Caki2 (cell line): ENCODE measurements around the gene EXOG. TPM values are rescaled to one million over a fixed set of nuclear protein-coding genes. Genes with fewer than 3 reads are reported as not detected.
"Not testable (repeated sequence)": the region's sequence is repeated elsewhere in the genome, so short reads cannot be mapped to it uniquely, and the experiment has no call there.

Experiments
- DNase-seq: peaks from one replicate; pipeline ENCODE4 v3.0.0-alpha.2; 2015; ENCODE audit warnings: low read depth
- in situ Hi-C: cut with HindIII; loops from 2 replicates; pipeline ENCODE4 v1.10.0; 2016; ENCODE audit warnings: low sequenced_read_pairs, low pct_unique_long_range_greater_than_20kb, mixed read lengths
- total RNA-seq: library from RNA; depleted of rRNA; stranded (reverse); fragments of >200 nt; shearing (Covaris generic); gene quantifications from 2 replicates; pipeline ENCODE4 v1.2.3, GENCODE V29; 2014; ENCODE audit warnings: low replicate concordance

The EXOG gene
- total RNA-seq, 1 experiment from 2014 or later, result 2.2 TPM

GRCh38 chr3:38554127-38554827, 58.1 kb downstream of the EXOG start:
- DNase-seq, result no peak
- in situ Hi-C loops, result no loop called here

DNA sequence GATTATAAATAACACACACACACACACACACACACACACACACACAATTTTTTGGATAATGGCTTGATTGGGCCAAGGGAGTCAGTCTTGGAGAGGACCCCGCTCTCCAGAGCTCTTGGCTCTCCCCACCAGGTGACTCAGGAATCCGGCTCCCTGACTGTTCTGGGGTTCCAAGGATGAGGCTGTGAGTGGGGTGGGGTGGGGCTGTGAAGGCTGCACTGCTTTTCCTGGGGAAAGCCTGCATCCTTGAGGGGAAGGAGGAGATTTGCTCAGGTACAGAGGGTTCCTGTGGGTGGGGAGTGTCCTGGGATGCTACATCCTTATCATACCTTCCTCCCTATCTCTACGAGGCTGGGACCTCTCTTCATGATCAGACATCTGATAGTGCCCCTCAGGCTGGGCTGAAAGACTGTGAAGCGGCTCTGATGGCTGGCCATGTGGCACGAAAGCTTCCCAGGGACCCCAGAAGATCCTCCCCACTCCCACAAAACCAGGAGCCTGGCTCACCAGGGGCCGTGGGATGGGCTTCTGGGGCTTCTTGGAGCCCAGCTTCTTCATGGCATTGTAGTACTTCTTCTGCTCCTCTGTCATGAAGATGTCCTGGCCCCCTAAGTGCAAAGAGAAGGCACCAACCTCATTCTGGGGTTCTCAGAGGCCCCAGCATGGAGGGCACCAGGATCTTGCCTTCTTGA, 59.2 kb downstream of the EXOG start:
- in situ Hi-C loops, result no loop called here
- DNase-seq, result no peak

DNA sequence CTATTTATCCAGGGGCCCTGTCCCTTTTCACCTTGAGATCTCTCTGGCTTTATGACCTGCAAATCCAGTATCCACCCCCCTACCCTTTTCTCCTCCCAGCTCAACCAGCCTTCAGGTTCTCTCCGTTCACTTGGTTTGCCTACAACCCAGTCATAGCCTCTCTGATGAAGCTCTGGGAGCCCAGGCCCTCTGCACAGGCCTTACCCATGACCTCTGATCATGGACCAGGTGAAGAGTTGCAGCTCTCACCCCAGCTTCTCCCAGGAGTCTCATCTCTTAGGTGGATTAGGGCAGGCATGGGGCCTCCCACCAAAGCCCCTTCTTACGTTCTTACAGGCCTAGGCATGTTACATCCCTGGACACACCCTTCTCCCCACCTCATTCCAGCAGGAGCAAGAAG, 59.8 kb downstream of the EXOG start:
- in situ Hi-C loops, result no loop called here
- DNase-seq, result no peak

- in situ Hi-C loops, result no loop called here
- no peak for DNase-seq
These were observed 60.7 kb downstream of the EXOG start for GRCh38 chr3:38556640-38557358.

DNA sequence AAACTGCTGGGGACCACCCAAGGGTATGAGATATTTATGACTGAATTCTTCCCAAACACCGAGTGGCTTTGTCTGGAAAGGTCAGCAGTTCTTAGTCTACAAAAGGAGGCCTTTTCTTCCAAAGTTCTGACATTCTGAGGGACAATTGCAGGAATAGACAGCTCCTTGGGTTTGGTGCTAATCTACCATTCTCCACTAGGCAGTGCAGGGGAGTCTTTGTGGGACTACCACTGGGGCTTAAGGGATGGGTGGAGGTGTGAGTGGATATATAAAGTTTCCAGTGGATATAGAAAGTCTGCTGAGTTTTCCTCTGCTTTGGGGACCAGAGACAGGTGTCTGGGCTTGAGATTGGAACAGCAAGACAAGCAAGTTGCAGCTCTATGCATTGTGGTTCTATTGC, 62.7 kb downstream of the EXOG start:
- no peak for DNase-seq
- in situ Hi-C loops, result no loop called here

- in situ Hi-C loops, result no loop called here
- no peak for DNase-seq
These were observed 64.1 kb downstream of the EXOG start for GRCh38 chr3:38560284-38560683.

GRCh38 chr3:38560996-38561717, 65.0 kb downstream of the EXOG start:
- in situ Hi-C loops, result no loop called here
- no peak for DNase-seq

DNA sequence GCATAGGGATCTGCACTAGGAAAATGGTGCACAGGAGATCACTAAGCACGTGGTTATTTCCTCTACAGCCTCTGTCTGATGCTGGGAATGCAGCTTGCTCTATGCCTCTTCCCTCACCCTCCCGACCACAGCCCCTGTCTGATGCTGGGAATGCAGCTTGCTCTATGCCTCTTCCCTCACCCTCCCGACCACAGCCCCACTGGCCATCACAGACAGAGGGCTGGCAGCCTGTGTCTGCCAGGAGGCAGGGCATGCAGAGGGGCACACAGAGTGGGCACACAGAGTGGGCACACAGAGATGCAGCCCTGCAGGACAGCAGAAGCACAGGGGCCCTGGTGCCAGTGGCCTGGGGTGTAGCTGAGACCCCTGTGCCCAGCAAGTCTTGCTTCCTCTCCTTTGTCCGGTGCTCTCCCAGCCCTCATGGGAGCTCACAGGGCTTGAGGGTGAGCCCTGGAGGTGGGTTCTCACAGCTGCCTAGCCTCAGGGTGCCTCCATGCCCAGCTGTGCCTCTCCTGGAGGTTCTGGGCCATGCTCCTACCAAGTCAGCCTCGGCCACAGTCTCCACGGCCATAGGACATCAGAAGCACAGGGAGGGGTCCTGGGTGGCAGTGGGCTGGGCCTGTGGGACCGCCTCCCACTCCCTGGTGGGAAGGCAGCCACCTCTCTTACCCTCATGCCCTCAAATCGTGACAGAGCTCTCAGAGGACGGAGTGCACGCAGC, 65.8 kb downstream of the EXOG start:
- DNase-seq, result no peak
- in situ Hi-C loops, result no loop called here

DNA sequence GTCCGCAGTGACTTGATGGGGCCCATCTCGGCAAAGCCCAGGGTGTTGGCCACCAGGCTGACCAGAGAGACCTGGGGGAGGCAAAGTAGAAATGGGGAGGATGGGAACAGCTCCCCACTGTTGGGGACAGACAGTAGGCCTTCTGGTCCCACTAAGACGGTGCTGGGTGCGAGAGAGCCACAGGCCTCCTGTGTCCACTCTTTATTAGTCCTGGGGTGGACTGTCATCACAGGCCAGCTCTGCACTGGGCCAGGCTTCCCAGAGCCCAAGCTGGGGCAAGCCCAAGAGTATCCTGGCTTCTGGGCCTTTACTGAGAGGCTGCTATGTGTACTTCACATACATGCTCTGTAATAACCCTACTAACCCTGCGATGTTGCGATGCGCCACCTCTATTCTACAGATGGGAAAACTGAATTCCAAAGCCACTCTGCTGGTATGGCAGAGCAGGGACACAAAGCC, 66.4 kb downstream of the EXOG start:
- in situ Hi-C loops, result no loop called here
- DNase-seq, result no peak

DNA sequence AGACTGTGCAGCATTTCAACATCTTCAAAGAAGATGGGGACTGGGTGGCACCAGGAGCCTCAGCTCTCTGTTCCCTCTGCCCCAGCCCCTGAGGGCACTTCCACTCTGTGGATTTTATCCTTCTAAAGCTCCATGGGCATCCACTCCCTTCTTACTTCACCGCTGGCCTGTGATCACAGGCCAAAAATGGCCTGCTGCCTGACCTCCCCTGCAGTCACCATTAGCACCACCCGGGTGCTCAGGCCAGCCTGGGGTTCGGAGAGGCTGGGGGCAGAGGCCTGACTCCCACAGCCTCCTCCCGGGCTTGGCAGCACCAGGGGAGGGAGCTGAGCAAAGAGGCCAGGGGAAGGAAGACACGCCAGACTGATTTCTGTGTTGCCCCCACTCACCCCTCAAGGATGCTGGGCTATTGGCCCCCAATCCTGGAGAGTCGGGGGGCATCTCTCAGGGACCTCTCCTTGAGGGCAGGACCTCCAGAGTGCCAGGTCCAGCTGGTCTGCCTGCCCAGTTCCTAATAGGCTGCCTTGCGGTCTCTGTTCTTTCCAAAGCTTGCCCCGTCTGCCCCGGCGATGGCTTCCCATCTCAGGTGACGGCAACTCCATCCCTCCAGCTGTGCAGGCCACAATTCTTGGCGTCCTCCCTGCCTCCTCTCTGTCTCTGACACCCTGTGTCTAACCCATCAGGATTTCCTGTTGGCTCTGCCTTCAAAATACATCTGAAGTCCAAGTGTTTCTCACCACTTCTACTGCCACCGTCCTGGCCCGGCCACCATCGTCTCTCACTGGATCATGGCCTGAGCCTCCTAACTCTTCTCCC, 67.1 kb downstream of the EXOG start:
- no peak for DNase-seq
- in situ Hi-C loops, result no loop called here

- no peak for DNase-seq
- in situ Hi-C loops, result no loop called here
These were observed 67.7 kb downstream of the EXOG start for GRCh38 chr3:38563886-38564270.

GRCh38 chr3:38564631-38565338, 68.6 kb downstream of the EXOG start:
- in situ Hi-C loops, result no loop called here
- DNase-seq, result no peak

- in situ Hi-C loops, result no loop called here
- no peak for DNase-seq
These were observed 69.4 kb downstream of the EXOG start for GRCh38 chr3:38565339-38566214.

- DNase-seq, result no peak
These were observed 70.0 kb downstream of the EXOG start for GRCh38 chr3:38566215-38566528.

DNA sequence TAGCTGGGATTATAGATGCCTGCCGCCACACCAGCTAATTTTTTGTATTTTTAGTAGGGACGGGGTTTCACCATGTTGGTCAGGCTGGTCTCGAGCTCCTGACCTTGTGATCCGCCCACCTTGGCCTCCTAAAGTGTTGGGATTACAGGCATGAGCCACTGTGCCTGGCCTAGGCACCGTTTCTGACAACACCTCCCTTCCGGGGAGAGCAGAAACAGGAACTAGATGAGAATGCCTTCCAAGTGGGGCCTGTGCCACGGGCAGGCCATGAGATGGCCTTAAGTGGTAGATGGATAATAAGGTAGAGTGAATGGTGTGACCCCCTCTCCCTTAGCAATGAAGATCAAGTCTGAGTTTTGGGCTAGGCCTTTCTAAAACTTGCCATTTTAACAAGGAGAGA, 70.7 kb downstream of the EXOG start:
- DNase-seq, in situ Hi-C loops: not testable (repeated sequence)

More at GRCh38 chr3:38566215-38566528, 70.0 kb downstream of the EXOG start:
- in situ Hi-C loops, result no loop called here

DNA sequence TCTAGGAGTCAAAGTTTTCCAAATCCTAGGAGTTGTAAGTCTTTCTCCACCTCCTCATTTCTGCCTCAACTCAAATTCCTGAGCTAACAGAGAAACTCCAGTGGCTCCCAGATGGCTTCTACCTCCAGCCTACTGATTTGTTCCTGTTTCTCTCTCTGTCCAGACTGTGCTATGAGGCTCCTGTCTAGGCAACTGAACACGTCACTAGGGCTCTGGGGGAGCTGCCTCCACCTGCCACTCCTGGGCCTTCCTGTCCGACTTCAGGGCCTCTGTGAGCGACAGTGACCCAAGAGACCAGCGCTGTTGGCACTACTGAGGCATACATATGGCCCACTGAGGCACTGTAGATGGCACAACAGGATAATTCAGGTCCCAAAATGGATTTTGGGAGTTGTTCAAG, 71.4 kb downstream of the EXOG start:
- in situ Hi-C loops, result no loop called here
- no peak for DNase-seq
